Activated naive CD4-positive, alpha-beta T cell treated with anti-CD3 and anti-CD28 coated beads, Interleukin-2, amount 50 U/mL, for 72 hours (primary cell): ENCODE results near the gene TXNDC12. TPM values are rescaled to one million over a fixed set of nuclear protein-coding genes. Genes with fewer than 3 reads are reported as not detected.
"Not testable (repeated sequence)": the region's sequence is repeated elsewhere in the genome, so short reads cannot be mapped to it uniquely, and the experiment has no call there.

Experiments used
- ATAC-seq, 2 donors: fragments of 150-1000 bp; cut with Tn5 transposase; 2 replicates each; pipeline ENCODE4 v1.10.0; 2021; ENCODE audit warnings: mild to moderate bottlenecking in 2 of 2, moderate library complexity in 2 of 2
- DNase-seq, 2 donors: peaks; one replicate each; pipeline ENCODE4 v3.0.0; 2021 to 2022; ENCODE audit warnings: low spot score in 2 of 2
- H3K27ac Mint-ChIP-seq, 2 donors: one replicate each; pipeline ENCODE4 v1.8.0; 2022; ENCODE audit warnings: mild to moderate bottlenecking in 2 of 2, mixed read lengths in 2 of 2
- H3K36me3 Mint-ChIP-seq, 2 donors: one replicate each; pipeline ENCODE4 v1.8.0; 2022; ENCODE audit warnings: mixed read lengths in 2 of 2
- H3K9me3 Mint-ChIP-seq, 2 donors: one replicate each; pipeline ENCODE4 v1.8.0; 2022; ENCODE audit warnings: mixed read lengths in 2 of 2
- total RNA-seq, 2 donors: library from RNA; stranded (reverse); gene quantifications; one replicate each; pipeline ENCODE4 v1.2.3, GENCODE V29; 2022

TXNDC12 gene
- total RNA-seq, 2 donors from 2014 or later = 42.8 to 45.0 TPM

- no peaks in the 10 kb centered on the region for H3K9me3 Mint-ChIP-seq
- DNase-seq (peak; percentile 92 to 93), ATAC-seq (peak; percentile 91 to 96)
- H3K36me3 Mint-ChIP-seq = peaks cover 43 to 51% of the 10 kb centered on the region in 2 donors
- peak within 1 kb of the TSS; percentile 96 to 99 for H3K27ac Mint-ChIP-seq
Measured at GRCh38 chr1:52056163-52056936, 1.4 kb upstream of the TXNDC12 start, which contains the start of gene BTF3L4. BTF3L4 (plus strand) TSS chr1:52056295; CDS start chr1:52059848, 3,553 bp downstream.

DNA sequence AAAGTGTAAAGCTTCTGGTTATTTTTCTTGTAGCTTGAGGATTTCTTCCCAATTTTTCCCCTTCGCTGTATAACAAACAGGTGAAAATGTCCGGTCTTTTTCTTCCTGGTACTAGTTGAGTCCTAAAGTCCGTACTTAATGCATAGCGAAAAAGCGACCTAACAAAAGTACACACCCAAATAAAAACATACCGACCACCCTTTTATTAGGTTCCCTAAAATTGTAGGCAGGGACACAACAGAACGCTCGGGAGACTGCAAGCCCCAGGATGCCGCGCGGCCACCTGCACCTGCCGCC lies 823 bp upstream of the TXNDC12 start:
- H3K9me3 Mint-ChIP-seq = no peaks in the 10 kb centered on the region
- ATAC-seq (no peak), DNase-seq (no peak)
- H3K27ac Mint-ChIP-seq = peak overlapping the region; percentile 94 to 96
- peaks cover 43 to 51% of the 10 kb centered on the region in 2 donors for H3K36me3 Mint-ChIP-seq

DNA sequence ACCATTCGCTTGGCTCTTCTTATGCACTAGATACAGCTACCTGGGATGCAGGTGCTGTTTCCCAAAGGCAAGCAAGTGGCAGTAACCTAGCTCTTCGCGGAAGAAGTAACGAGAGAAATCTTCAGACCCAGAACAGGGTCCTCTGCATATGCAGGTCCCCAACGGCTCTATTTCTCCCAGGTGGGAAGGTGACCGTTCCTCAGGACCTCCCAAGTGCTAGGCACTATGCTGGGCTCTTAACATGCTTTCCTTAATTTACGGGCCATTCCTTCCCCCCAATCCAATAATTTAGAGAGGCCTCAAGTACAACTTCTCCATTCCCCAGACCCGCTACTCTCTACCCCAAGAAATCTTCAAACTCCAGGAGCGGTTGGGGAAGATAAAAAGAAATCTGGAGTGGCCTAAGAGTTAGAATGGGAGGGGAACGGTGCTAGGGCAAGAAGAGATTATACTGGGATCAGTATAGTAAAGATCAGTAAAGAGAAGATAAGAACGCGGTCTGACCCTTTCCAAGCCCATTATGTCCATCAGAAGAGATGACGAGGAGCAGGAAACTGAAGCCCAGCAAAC lies 410 bp downstream of the TXNDC12 start:
- ATAC-seq = no peak
- peak in 1 of 2 donors; percentile 9 for DNase-seq
- H3K36me3 Mint-ChIP-seq = peaks cover 43 to 45% of the 10 kb centered on the region in 2 donors
- no peaks in the 10 kb centered on the region for H3K9me3 Mint-ChIP-seq
- H3K27ac Mint-ChIP-seq = peak overlapping the region; percentile 94 to 96

DNA sequence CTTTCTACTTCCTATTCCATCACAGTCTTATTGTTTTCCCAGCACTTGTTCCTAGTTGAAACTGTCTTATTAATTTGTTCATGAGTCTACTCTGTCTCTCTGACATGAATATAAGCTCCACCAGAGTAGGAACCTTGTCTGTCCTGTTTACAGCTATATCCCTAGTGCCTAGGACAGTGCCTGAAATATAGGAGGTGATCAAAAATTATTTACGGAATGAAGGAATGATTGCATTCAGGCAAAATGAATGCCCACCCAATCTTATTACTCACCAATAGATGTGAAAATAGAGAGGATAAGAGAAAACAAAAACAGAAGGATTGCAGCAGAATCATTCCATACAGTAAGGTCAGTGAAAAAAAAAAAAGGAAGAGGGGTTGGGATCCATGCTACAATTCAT lies 1.1 kb downstream of the TXNDC12 start:
- H3K9me3 Mint-ChIP-seq = no peaks in the 10 kb centered on the region
- DNase-seq (no peak), ATAC-seq (no peak)
- peak overlapping the region in 1 of 2 donors; percentile 96 for H3K27ac Mint-ChIP-seq
- H3K36me3 Mint-ChIP-seq = peaks cover 41 to 43% of the 10 kb centered on the region in 2 donors

DNA sequence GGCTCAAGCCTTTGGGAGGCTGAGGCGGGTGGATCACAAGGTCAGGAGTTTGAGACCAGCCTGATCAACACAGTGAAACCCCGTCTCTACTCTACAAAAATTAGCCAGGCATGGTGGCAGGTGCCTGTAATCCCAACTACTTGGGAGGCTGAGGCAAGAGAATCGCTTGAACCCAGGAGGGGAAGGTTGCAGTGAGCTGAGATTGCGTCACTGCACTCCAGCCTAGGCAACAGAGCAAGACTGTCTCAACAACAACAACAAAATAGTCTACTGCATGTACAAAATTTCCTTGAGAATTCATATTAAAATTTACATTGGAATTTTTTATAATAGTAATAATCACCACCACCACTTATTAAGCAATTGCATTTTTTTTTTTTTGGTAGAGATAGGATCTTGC lies 5.7 kb downstream of the TXNDC12 start:
- DNase-seq, H3K27ac Mint-ChIP-seq, H3K9me3 Mint-ChIP-seq, ATAC-seq: not testable (repeated sequence)
- H3K36me3 Mint-ChIP-seq = peaks cover 9 to 14% of the 10 kb centered on the region in 2 donors

DNA sequence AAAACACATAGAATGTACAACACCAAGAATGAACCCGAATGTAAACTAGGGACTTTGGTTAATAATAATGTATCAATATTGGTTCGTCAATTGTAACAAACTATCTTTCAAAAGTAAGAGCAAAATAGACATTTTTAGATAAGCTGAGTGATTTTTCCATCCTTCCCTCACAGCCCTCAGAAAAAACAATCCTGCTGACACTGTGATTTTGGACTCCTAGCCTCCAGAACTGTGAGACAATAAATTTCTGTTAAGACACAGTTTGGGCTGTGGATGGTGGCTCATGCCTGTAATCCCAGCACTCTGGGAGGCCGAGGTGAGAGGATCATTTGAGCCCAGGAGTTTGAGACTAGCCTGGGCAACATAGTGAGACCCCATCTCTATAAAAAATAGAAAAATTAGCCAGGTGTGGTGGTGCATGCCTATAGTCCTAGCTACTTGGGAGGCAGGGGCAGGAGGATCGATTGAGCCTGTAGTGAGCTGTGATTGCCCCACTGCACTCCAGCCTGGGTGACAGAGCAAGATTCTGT lies 9.3 kb downstream of the TXNDC12 start:
- H3K9me3 Mint-ChIP-seq, H3K36me3 Mint-ChIP-seq, ATAC-seq, DNase-seq: not testable (repeated sequence)
- H3K27ac Mint-ChIP-seq = peak overlapping the region; percentile 25 to 57

DNA sequence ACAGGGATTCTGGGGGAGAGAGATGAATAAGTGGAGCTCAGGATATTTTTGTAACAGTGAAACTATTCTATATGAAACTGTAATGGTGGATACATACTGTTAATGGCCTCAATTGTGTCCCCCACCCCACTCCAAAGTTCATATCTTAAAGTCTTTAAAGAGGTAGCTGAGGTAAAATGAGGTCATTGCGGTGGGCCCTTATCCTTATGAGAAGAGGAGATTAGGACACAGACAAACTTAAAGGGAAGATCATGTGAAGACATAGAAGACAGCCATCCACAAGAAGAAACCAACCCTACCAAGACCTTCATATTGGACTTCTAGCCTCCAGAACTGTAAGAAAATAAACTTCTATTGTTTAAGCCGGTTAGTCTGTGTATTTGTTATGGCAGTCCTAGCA lies 9.8 kb downstream of the TXNDC12 start:
- DNase-seq (no peak), ATAC-seq (no peak)

DNA sequence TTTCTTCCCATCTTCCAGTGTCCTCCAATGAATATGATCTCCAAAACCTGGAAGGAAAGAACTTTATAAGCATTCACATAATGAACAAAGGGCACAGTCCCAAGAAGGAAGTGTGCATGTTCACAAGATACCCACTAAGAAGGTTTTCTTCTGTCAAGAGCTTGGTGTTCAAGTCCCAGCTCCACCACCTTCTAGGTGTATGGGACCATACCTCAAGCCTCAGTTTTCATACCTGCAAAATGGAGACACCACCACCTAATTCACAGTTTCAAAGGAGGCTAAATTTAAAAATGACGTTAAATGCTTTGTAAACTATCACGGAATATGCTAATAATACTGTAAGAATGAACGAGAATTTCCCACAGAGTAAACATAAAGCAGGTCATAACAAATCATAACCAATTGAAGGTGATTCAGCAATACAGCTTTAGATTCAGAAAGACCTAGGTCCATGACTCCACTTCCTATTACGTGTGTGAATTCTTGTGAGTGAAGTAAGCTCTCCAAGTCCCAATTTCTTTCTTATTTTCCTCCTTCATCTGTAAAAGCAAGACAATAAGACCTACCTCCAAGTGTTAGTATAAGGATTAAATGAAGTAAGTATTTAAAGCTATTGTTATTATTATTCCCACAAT lies 13.3 kb downstream of the TXNDC12 start:
- Mint-ChIP-seq H3K36me3 (peaks cover 0 to 14% of the 10 kb centered on the region in 2 donors), H3K27ac (no peak overlapping the region), H3K9me3 (no peaks in the 10 kb centered on the region)
- DNase-seq (no peak), ATAC-seq (no peak)

More for the DNA sequence above, 9.8 kb downstream of the TXNDC12 start:
- Mint-ChIP-seq H3K27ac (no peak overlapping the region), H3K36me3 (peaks cover 0 to 9% of the 10 kb centered on the region in 2 donors), H3K9me3 (no peaks in the 10 kb centered on the region)

DNA sequence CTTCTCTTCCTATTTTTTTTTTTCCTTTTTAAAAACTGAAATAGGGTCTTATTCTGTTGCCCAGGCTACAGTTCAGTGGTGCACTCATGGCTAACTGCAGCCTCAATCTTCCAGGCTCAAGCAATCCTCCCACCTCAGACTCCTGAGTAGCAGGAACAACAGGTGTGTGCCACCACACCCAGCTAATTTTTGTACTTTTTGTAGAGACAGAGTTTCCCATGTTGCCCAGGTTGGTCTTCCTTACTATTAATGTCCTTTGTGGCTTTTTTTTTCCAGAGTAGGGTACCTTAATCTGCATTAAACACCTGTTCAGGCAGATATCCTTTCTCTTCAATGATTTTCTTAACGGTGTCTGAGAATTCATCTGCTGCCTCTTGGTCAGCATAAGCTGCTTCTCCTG lies 17.1 kb downstream of the TXNDC12 start:
- no peak for ATAC-seq
- Mint-ChIP-seq H3K27ac (peak overlapping the region in 1 of 2 donors; percentile 70), H3K9me3 (no peaks in the 10 kb centered on the region), H3K36me3 (peaks cover 10 to 11% of the 10 kb centered on the region in 2 donors)
- no peak for DNase-seq

GRCh38 chr1:52037402-52037814 lies 17.6 kb downstream of the TXNDC12 start:
- DNase-seq (no peak), ATAC-seq (no peak)
- H3K9me3 Mint-ChIP-seq = no peaks in the 10 kb centered on the region
- peaks cover 14 to 16% of the 10 kb centered on the region in 2 donors for H3K36me3 Mint-ChIP-seq
- H3K27ac Mint-ChIP-seq = no peak overlapping the region

DNA sequence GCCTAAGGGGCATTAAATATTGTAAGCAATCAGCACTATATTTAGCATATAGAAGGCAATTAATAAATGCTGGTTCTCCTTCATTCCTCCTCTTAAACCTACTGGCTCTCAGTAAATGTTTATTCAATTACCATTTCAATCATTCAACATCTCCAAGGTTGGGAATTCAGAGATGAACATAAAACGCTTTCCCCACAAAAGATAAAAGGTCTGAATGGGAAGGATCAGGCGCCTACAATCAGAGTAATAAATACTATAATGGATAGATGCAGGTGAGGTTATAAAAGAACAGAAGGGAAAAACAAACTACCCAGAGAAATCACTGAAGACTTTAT lies 21.0 kb downstream of the TXNDC12 start:
- no peaks in the 10 kb centered on the region for H3K9me3 Mint-ChIP-seq
- H3K27ac Mint-ChIP-seq = peak overlapping the region; percentile 93 to 99
- DNase-seq = no peak
- peaks cover 25 to 29% of the 10 kb centered on the region in 2 donors for H3K36me3 Mint-ChIP-seq
- no peak for ATAC-seq

DNA sequence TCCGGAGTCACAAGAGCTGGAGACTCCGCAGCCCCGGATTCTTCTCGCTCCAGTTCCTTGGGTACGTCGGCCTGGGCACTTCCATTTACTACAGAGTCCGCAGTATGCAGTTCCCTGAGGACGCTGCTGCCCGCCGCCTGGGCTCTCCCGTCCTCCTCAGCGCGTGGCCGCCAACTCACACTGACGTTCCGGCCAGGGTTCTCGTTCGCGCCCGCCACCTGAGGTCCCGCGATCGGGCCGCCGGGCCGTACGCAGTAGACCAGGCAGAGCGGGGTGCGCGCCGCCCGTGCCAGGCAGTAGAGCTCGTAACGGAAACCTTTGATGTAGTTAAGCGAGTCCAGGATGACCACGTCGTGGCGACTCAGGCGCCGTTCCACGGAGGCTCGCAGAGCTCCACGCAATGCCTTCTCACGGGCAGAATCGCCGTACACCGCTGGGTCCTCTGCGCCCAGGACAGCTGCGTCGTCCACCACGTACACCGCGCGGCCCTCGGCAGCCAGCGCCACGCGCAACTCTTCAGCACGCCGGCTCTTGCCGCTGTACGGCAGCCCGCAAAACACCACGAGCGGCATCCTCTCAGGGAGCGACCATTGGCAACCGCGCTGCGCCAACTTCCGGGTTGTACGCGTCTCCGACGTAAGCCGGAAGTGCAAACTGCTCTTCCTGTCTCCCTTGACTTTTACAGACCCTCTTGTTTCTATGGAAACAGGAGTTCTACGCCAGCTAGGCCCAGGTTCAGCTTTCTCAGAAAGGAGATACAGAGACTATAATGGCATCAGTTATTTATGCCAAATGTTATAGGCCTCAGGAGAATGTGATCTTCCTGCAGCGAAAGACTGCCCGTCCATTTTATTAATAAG lies 21.6 kb downstream of the TXNDC12 start, which contains the start of gene KTI12:
TSS of gene KTI12 (minus strand) at position 621 of the 860 bp plus-strand sequence. CDS start at position 572, 49 bp downstream.
- DNase-seq = peak; percentile 82 to 83
- ATAC-seq = peak; percentile 93 to 97
- Mint-ChIP-seq H3K9me3 (no peaks in the 10 kb centered on the region), H3K27ac (peak within 1 kb of the TSS; percentile 93 to 99), H3K36me3 (peaks cover 25 to 28% of the 10 kb centered on the region in 2 donors)

DNA sequence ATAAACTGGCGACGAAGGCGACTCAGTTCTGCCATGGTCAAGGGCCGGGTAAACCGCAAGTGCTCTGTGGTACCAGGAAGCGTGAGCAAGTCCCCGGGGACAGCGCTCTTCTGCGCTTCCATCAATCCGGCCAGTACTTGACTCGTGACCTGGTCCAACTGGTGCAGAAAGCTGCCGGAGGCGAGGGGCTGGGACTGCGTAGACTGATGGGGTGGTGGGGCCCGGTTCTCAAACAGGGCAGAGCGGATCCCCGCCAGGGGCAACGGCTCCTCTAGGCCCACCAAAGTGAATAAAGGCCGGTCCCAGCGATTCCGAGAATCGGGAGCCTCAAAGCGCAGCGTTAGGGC lies 22.2 kb downstream of the TXNDC12 start:
- ATAC-seq = peak in 1 of 2 donors; percentile 51

GRCh38 chr1:52032124-52032784 lies 22.7 kb downstream of the TXNDC12 start:
- Mint-ChIP-seq H3K27ac (peak overlapping the region; percentile 93 to 99), H3K36me3 (peaks cover 24 to 25% of the 10 kb centered on the region in 2 donors), H3K9me3 (no peaks in the 10 kb centered on the region)
- DNase-seq = peak in 1 of 2 donors; percentile 13
- ATAC-seq = peak in 1 of 2 donors; percentile 19

More for the DNA sequence above, 22.2 kb downstream of the TXNDC12 start:
- Mint-ChIP-seq H3K36me3 (peaks cover 24 to 25% of the 10 kb centered on the region in 2 donors), H3K9me3 (no peaks in the 10 kb centered on the region), H3K27ac (peak overlapping the region; percentile 93 to 99)
- peak; percentile 9 to 61 for DNase-seq

- H3K36me3 Mint-ChIP-seq = peaks cover 23 to 24% of the 10 kb centered on the region in 2 donors
- not testable (repeated sequence) for H3K27ac Mint-ChIP-seq, DNase-seq, ATAC-seq, H3K9me3 Mint-ChIP-seq
Measured at GRCh38 chr1:52028839-52029238, 26.2 kb downstream of the TXNDC12 start.

DNA sequence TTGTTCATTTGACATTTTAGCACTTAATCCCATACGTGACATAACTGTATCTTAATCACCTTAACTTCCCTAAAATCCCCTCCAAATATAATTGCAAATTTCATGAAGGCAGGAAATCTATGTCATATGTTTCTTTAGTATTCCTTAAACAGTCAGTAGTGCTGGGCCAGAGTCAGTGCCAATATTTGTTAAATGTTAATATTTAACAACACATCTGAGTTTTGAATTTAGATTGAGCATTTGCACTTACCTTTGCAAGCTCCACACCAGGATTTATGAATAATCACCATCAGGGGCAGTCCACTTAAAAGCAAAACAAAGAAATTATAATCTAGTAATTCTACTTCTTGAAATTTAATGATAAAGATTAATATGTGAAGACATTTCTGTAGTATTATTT lies 26.7 kb downstream of the TXNDC12 start:
- H3K27ac Mint-ChIP-seq = no peak overlapping the region
- peaks cover 18 to 24% of the 10 kb centered on the region in 2 donors for H3K36me3 Mint-ChIP-seq
- ATAC-seq (no peak), DNase-seq (no peak)
- H3K9me3 Mint-ChIP-seq = no peaks in the 10 kb centered on the region
